OCI-LY1 (cell line): ENCODE measurements around the gene MICAL1.
"Not testable (repeated sequence)": the region's sequence is repeated elsewhere in the genome, so short reads cannot be mapped to it uniquely, and the experiment has no call there.

ENCODE experiments used
- EZH2 ChIP-seq: fragments of 200-600 bp; sonication (generic), shearing (Covaris generic); IDR thresholded peaks from 2 replicates; pipeline ENCODE4 v1.8.0; 2017; ENCODE audit warnings: borderline replicate concordance, mixed run types, mild to moderate bottlenecking, antibody characterized with exemption, low read length, moderate library complexity, mixed read lengths
- TF ChIP-seq, protein P1 (sequence below): fragments of 200-600 bp; sonication (generic), shearing (Covaris generic); IDR thresholded peaks from 2 replicates; pipeline ENCODE4 v1.5.1; 2017; ENCODE audit warnings: mild to moderate bottlenecking, antibody characterized with exemption, low read length, moderate library complexity, mixed read lengths

DNA sequence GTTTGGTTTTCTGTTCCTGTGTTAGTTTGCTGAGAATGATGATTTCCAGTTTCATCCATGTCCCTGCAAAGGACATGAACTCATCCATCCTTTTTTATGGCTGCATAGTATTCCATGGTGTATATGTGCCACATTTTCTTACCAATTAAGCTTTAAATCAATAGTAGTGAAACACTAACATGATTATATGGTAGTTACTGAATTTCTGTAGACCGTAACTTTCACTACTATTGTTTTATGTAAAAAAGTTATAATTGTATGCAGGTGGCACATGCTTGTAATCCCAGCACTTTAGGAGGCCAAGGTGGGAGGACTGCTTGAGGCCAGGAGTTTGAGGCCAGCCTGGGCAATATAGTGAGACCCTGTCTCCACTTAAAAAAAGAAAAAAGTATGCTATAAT is 5.6 kb upstream of the MICAL1 start:
- TF ChIP-seq, protein P1, sequence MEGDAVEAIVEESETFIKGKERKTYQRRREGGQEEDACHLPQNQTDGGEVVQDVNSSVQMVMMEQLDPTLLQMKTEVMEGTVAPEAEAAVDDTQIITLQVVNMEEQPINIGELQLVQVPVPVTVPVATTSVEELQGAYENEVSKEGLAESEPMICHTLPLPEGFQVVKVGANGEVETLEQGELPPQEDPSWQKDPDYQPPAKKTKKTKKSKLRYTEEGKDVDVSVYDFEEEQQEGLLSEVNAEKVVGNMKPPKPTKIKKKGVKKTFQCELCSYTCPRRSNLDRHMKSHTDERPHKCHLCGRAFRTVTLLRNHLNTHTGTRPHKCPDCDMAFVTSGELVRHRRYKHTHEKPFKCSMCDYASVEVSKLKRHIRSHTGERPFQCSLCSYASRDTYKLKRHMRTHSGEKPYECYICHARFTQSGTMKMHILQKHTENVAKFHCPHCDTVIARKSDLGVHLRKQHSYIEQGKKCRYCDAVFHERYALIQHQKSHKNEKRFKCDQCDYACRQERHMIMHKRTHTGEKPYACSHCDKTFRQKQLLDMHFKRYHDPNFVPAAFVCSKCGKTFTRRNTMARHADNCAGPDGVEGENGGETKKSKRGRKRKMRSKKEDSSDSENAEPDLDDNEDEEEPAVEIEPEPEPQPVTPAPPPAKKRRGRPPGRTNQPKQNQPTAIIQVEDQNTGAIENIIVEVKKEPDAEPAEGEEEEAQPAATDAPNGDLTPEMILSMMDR: not testable (repeated sequence)
- TF ChIP-seq EZH2: not testable (repeated sequence)
